GM23338 (cell line): ENCODE data around the gene HES7. TPM values are rescaled to one million over a fixed set of nuclear protein-coding genes. Genes with fewer than 3 reads are reported as not detected.
A peak's percentile ranks its signal among the peaks of the same experiment; 100 is the strongest.

Experiments
- ATAC-seq: fragments of 200-7000 bp; cut with Tn5 transposase; 3 replicates; pipeline ENCODE4 v1.9.1; 2020
- DNase-seq: peaks from one replicate; pipeline ENCODE4 v3.0.0-alpha.2; 2015; ENCODE audit warnings: low spot score
- H2AFZ ChIP-seq: fragments of 200-600 bp; sonication (generic); 2 replicates; pipeline ENCODE4 v1.8.0; 2016; ENCODE audit warnings: antibody characterized with exemption, mild to moderate bottlenecking, moderate library complexity
- H3F3A ChIP-seq: fragments of 200-600 bp; sonication (generic); replicated peaks from 2 replicates; pipeline ENCODE4 v1.8.0; 2017; ENCODE audit warnings: antibody characterized with exemption, mixed run types, low read depth
- H3K27ac ChIP-seq: fragments of 200-600 bp; sonication (generic); 2 replicates; pipeline ENCODE4 v1.6.1; 2016; ENCODE audit warnings: low read depth
- H3K27me3 ChIP-seq: fragments of 200-600 bp; sonication (generic); 2 replicates; pipeline ENCODE4 v1.8.0; 2016; ENCODE audit warnings: mild to moderate bottlenecking, mixed run types, moderate library complexity; ENCODE audit not compliant: insufficient read depth
- H3K36me3 ChIP-seq: fragments of 200-600 bp; sonication (generic); 2 replicates; pipeline ENCODE4 v1.8.0; 2016; ENCODE audit warnings: mild to moderate bottlenecking; ENCODE audit not compliant: insufficient read depth
- H3K4me1 ChIP-seq: fragments of 200-600 bp; sonication (generic); 2 replicates; pipeline ENCODE4 v1.8.0; 2016; ENCODE audit warnings: mild to moderate bottlenecking, moderate library complexity; ENCODE audit not compliant: insufficient read depth
- H3K4me2 ChIP-seq: fragments of 200-600 bp; sonication (generic); 2 replicates; pipeline ENCODE4 v1.7.1; 2017; ENCODE audit warnings: mixed run types
- H3K4me3 ChIP-seq: fragments of 200-600 bp; sonication (generic); 2 replicates; pipeline ENCODE4 v1.6.1; 2016; ENCODE audit warnings: mixed run types
- H3K79me2 ChIP-seq: fragments of 200-600 bp; sonication (generic); replicated peaks from 2 replicates; pipeline ENCODE4 v1.8.0; 2017; ENCODE audit warnings: mild to moderate bottlenecking; ENCODE audit not compliant: insufficient read depth
- H3K9me2 ChIP-seq: fragments of 200-600 bp; sonication (generic); 2 replicates; pipeline ENCODE4 v1.8.0; 2017; ENCODE audit not compliant: insufficient read depth
- H4K20me1 ChIP-seq: fragments of 200-600 bp; sonication (generic); replicated peaks from 2 replicates; pipeline ENCODE4 v1.8.0; 2017; ENCODE audit warnings: mild to moderate bottlenecking; ENCODE audit not compliant: insufficient read depth
- H3K27ac Mint-ChIP-seq: 2 replicates; pipeline ENCODE4 v1.8.0; 2020; ENCODE audit warnings: inconsistent platforms, mild to moderate bottlenecking, moderate library complexity, mixed read lengths
- H3K27me3 Mint-ChIP-seq: 3 replicates; pipeline ENCODE4 v1.8.0; 2022; ENCODE audit warnings: low read depth, mild to moderate bottlenecking, moderate library complexity, mixed read lengths, inconsistent platforms; ENCODE audit not compliant: insufficient read depth, poor library complexity
- H3K36me3 Mint-ChIP-seq: 3 replicates; pipeline ENCODE4 v1.8.0; 2021; ENCODE audit warnings: low read depth, mild to moderate bottlenecking, inconsistent platforms, moderate library complexity, mixed read lengths
- H3K4me1 Mint-ChIP-seq: 3 replicates; pipeline ENCODE4 v1.8.0; 2020; ENCODE audit warnings: mild to moderate bottlenecking, inconsistent platforms, mixed read lengths
- H3K4me3 Mint-ChIP-seq: 3 replicates; pipeline ENCODE4 v1.8.0; 2021; ENCODE audit warnings: moderate library complexity, mild to moderate bottlenecking, inconsistent platforms, mixed read lengths
- H3K9me3 Mint-ChIP-seq: 3 replicates; pipeline ENCODE4 v1.8.0; 2020; ENCODE audit warnings: moderate library complexity, mild to moderate bottlenecking, inconsistent platforms, mixed read lengths
- CREB1 ChIP-seq: fragments of 250-450 bp; sonication (Bioruptor Pico); IDR thresholded peaks from 2 replicates; pipeline ENCODE4 v1.5.0; 2020; ENCODE audit warnings: low read depth, mild to moderate bottlenecking, moderate library complexity
- CTCF ChIP-seq, 2 experiments: fragments of 200-600 bp in 1 of 2; sonication (generic) in 1 of 2; conservative IDR thresholded peaks; 2 replicates each; pipeline versions ENCODE4 v1.5.1 to v1.6.1; 2016 to 2017; ENCODE audit warnings: antibody characterized with exemption in 2 of 2, low read depth in 2 of 2, mild to moderate bottlenecking in 2 of 2, moderate library complexity in 1 of 2
- ETS1 ChIP-seq: IDR thresholded peaks from 2 replicates; pipeline ENCODE4 v1.6.1; 2016; ENCODE audit warnings: antibody characterized with exemption
- EZH2 ChIP-seq: fragments of 200-600 bp; sonication (generic); IDR thresholded peaks from one replicate; pipeline ENCODE4 v1.8.0; 2017; ENCODE audit warnings: antibody characterized with exemption, mild to moderate bottlenecking, low read depth; ENCODE audit not compliant: unreplicated experiment
- EZH2phosphoT487 ChIP-seq: fragments of 200-600 bp; sonication (generic); IDR thresholded peaks from one replicate; pipeline ENCODE4 v1.8.1; 2018; ENCODE audit warnings: antibody characterized with exemption; ENCODE audit not compliant: unreplicated experiment
- JUNB ChIP-seq: IDR thresholded peaks from one replicate; pipeline ENCODE4 v1.6.1; 2016; ENCODE audit warnings: antibody characterized with exemption; ENCODE audit not compliant: unreplicated experiment
- NANOG ChIP-seq: IDR thresholded peaks from 2 replicates; pipeline ENCODE4 v1.6.1; 2016; ENCODE audit warnings: antibody characterized with exemption, borderline replicate concordance
- POLR2AphosphoS5 ChIP-seq: IDR thresholded peaks from 2 replicates; pipeline ENCODE4 v1.6.1; 2016; ENCODE audit warnings: antibody characterized with exemption, low read depth
- STAT1 ChIP-seq: IDR thresholded peaks from one replicate; pipeline ENCODE4 v1.6.1; 2016; ENCODE audit warnings: antibody characterized with exemption; ENCODE audit not compliant: unreplicated experiment
- ZNF114 ChIP-seq: fragments of 250-450 bp; sonication (Bioruptor Pico); IDR thresholded peaks from 2 replicates; pipeline ENCODE4 v1.5.0; 2020; ENCODE audit warnings: mild to moderate bottlenecking, moderate library complexity
- ZNF331 ChIP-seq: fragments of 250-450 bp; sonication (Bioruptor Pico); IDR thresholded peaks from 2 replicates; pipeline ENCODE4 v1.5.0; 2020; ENCODE audit warnings: low read depth, mild to moderate bottlenecking, moderate library complexity
- ZNF462 ChIP-seq: fragments of 250-450 bp; sonication (Bioruptor Pico); IDR thresholded peaks from 2 replicates; pipeline ENCODE4 v1.5.0; 2020; ENCODE audit warnings: mild to moderate bottlenecking, moderate library complexity
- polyA plus RNA-seq: library from polyadenylated mRNA; unstranded; fragments of >200 nt; fragmentation: Nextera tagmentation; extraction: Ambion mirVana; gene quantifications from 2 replicates; pipeline ENCODE4 v1.2.1, GENCODE V29; 2016
- total RNA-seq: library from RNA; depleted of rRNA; stranded (reverse); fragments of >200 nt; shearing (Covaris generic); gene quantifications from 2 replicates; pipeline ENCODE4 v1.2.3, GENCODE V29; 2014

HES7 gene
- total and polyA plus RNA-seq, 2 experiments from 2014 or later, result 0.14 TPM; not detected in 1

GRCh38 chr17:8156246-8156992 is 32.5 kb upstream of the HES7 start:
- ATAC-seq, result peak; percentile 58
- H3K36me3 Mint-ChIP-seq, result peaks cover 23% of the 10 kb centered on the region
- Histone ChIP-seq H3F3A (peaks cover 38% of the 10 kb centered on the region; the same call in 1 of the 2 replicates), H3K27ac (peak overlapping the region; percentile 96), H3K9me2 (no peaks in the 10 kb centered on the region), H3K79me2 (peaks cover 3% of the 10 kb centered on the region; the same call in 1 of the 2 replicates), H3K4me3 (peak overlapping the region; percentile 67), H4K20me1 (peaks cover 5% of the 10 kb centered on the region), H2AFZ (0 out of 2 replicates have a peak overlapping the region, but pooled peaks have one; percentile 45), H3K36me3 (peaks cover 5% of the 10 kb centered on the region; the same call in 1 of the 2 replicates), H3K27me3 (no peaks in the 10 kb centered on the region), H3K4me1 (peaks cover 32% of the 10 kb centered on the region), H3K4me2 (peak overlapping the region; percentile 100)
- peaks cover 33% of the 10 kb centered on the region for H3K4me1 Mint-ChIP-seq
- H3K27me3 Mint-ChIP-seq, result peaks cover 35% of the 10 kb centered on the region
- H3K27ac Mint-ChIP-seq, result no peak overlapping the region
- no peak overlapping the region for H3K4me3 Mint-ChIP-seq
- TF ChIP-seq ETS1 (no peak), ZNF114 (no peak), POLR2AphosphoS5 (peak; percentile 75), JUNB (no peak), EZH2 (no peak), EZH2phosphoT487 (no peak), CTCF (conservative IDR thresholded peaks at IDR 0.05; ENCODE audit: low read depth in 2 of 2) (0 out of 4 replicates have a peak, but pooled peaks of 1 of the 2 experiments have one; percentile 10), STAT1 (no peak), ZNF462 (CRISPR knock-in tag) (no peak), ZNF331 (CRISPR knock-in tag) (no peak), CREB1 (CRISPR knock-in tag) (peak; percentile 89), NANOG (no peak)
- peak; percentile 100 for DNase-seq
- H3K9me3 Mint-ChIP-seq, result no peaks in the 10 kb centered on the region; the same call in 2 of the 3 replicates
